Spinal cord (tissue), 10 donors: ENCODE measurements around the gene CD302. TPM values are rescaled to one million over a fixed set of nuclear protein-coding genes. Genes with fewer than 3 reads are reported as not detected.
"Not testable (repeated sequence)": the region's sequence is repeated elsewhere in the genome, so short reads cannot be mapped to it uniquely, and the experiment has no call there.

Experiments
- DNase-seq, 6 donors: peaks; one replicate each; pipeline versions ENCODE4 v3.0.0 to v3.0.0-alpha.2; 2013 to 2015; ENCODE audit warnings: low spot score in 6 of 6, low read depth in 4 of 6
- H3K27ac ChIP-seq: one replicate; pipeline ENCODE4 v1.5.1; 2013; ENCODE audit warnings: low read depth, low read length, control low read depth
- H3K27me3 ChIP-seq: one replicate; pipeline ENCODE4 v1.6.1; 2013; ENCODE audit warnings: low read length; ENCODE audit not compliant: control insufficient read depth, insufficient read depth
- H3K36me3 ChIP-seq: one replicate; pipeline ENCODE4 v1.6.1; 2013; ENCODE audit warnings: low read length; ENCODE audit not compliant: control insufficient read depth, insufficient read depth
- H3K4me1 ChIP-seq: one replicate; pipeline ENCODE4 v1.6.1; 2013; ENCODE audit warnings: low read length; ENCODE audit not compliant: control insufficient read depth, insufficient read depth
- H3K4me3 ChIP-seq: one replicate; pipeline ENCODE4 v1.5.1; 2013; ENCODE audit warnings: low read depth, low read length, control low read depth
- H3K9me3 ChIP-seq: one replicate; pipeline ENCODE4 v1.6.1; 2013; ENCODE audit warnings: low read length; ENCODE audit not compliant: control insufficient read depth, insufficient read depth
- WGBS: methylation state at CpG from one replicate; pipeline ENCODE4 v1.1.5; 2013; ENCODE audit warnings: missing lambda C conversion rate; ENCODE audit not compliant: insufficient coverage; 5-methylcytosine and 5-hydroxymethylcytosine counted together
- polyA plus RNA-seq, 2 donors: library from polyadenylated mRNA; unstranded; fragments of 120-200 nt; gene quantifications; one replicate each; pipeline ENCODE4 v1.2.1, GENCODE V29; 2013; ENCODE audit not compliant: insufficient read length in 2 of 2
- total RNA-seq, 2 donors: library from RNA; depleted of rRNA in 1 of 2; stranded (reverse); fragments of 120-200 nt in 1 of 2; fragments of >200 nt in 1 of 2; gene quantifications; one replicate each; pipeline versions ENCODE4 v1.2.3 to v1.2.4, GENCODE V29; 2013 to 2014
- donor health status: healthy.

Gene CD302
- total and polyA plus RNA-seq, 4 donors: 6.6 to 24.5 (median 15.6) TPM

DNA sequence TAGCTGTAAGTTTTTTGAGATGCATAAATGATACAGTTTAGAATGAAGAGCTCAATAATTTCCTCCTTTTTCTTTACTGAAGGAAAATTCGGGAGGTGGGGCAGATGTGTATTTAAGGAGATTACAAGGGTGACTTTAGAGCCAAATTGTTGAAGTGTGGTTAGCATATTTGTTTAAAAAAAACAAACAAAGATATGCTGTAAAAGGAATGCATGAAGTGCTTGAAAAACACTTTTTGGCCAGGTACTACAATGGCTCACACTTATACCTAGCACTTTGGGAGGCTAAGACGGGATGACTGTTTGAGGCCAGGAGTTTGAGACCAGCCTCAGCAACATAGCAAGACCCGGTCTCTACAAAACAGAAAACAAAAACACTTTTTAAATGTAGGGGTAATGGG is 38.4 kb downstream of the CD302 start:
- no peak for DNase-seq
- Histone ChIP-seq H3K4me1 (no peaks in the 10 kb centered on the region), H3K27me3 (no peaks in the 10 kb centered on the region), H3K36me3 (peaks cover 17% of the 10 kb centered on the region), H3K4me3 (no peak overlapping the region), H3K27ac (no peak overlapping the region), H3K9me3 (no peaks in the 10 kb centered on the region)
- WGBS: no CpG with 5 or more reads among the region's 3 CpGs

- no peak overlapping the region for H3K27ac ChIP-seq
Measured at GRCh38 chr2:159758686-159759085, 39.3 kb downstream of the CD302 start.

DNA sequence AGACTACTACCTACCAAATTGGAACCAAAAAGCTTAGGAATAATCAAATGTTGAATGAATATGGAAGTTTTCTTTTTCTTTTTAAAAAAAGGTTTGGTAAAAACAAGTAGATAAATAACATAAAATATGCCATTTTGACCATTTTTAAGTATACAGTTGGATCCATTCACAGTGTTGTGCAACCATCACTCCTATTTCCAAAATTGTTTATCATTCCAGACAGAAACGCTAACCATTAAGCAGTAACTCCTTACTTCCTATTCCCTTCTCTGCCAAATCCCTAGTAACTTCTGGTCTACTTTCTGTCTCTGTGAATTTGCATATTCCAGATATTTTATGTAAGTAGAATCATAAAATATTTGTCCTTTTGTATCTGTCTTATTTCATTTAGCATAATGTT is 39.8 kb downstream of the CD302 start:
- peaks cover 20% of the 10 kb centered on the region for H3K36me3 ChIP-seq
- no peaks in the 10 kb centered on the region for H3K27me3 ChIP-seq
- H3K4me1 ChIP-seq: no peaks in the 10 kb centered on the region
- DNase-seq: no peak
- H3K9me3 ChIP-seq: no peaks in the 10 kb centered on the region
- no peak overlapping the region for H3K27ac ChIP-seq
- WGBS: no CpG with 5 or more reads among the region's 1 CpG
- no peak overlapping the region for H3K4me3 ChIP-seq

More at GRCh38 chr2:159758686-159759085, 39.3 kb downstream of the CD302 start:
- Histone ChIP-seq H3K4me1 (no peaks in the 10 kb centered on the region), H3K9me3 (no peaks in the 10 kb centered on the region), H3K4me3 (no peak overlapping the region), H3K36me3 (peaks cover 20% of the 10 kb centered on the region), H3K27me3 (no peaks in the 10 kb centered on the region)
- DNase-seq: no peak
- 75% methylated on average over 1 of the region's 1 CpG for whole genome bisulfite sequencing

GRCh38 chr2:159755788-159756187 is 42.2 kb downstream of the CD302 start:
- no peaks in the 10 kb centered on the region for H3K9me3 ChIP-seq
- no peak overlapping the region for H3K27ac ChIP-seq
- H3K36me3 ChIP-seq: peaks cover 17% of the 10 kb centered on the region
- H3K4me1 ChIP-seq: no peaks in the 10 kb centered on the region
- DNase-seq: no peak
- no peak overlapping the region for H3K4me3 ChIP-seq
- H3K27me3 ChIP-seq: no peaks in the 10 kb centered on the region

DNA sequence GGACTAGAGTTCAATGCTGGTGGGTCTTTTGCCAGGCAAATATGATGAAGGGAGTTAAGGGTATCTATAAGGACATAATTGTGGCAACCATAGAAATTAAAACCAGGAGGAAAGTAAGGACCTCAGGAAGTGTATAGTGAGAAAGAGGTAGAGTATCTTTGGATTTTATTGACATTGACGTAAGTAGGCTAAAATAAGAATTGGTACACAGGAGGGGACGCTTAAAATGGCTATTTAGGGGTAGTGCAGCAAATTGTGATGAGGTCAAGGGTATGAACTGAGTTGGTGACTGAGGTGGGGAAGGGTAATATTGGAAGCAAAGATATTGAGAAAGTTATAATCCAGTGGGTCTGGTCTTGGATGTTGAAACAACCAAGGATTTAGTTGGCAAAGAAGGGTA is 43.0 kb downstream of the CD302 start:
- 93% methylated on average over 2 of the region's 2 CpGs for WGBS
- DNase-seq: no peak
- no peak overlapping the region for H3K27ac ChIP-seq
- H3K27me3 ChIP-seq: no peaks in the 10 kb centered on the region
- no peaks in the 10 kb centered on the region for H3K4me1 ChIP-seq
- H3K9me3 ChIP-seq: no peaks in the 10 kb centered on the region
- no peak overlapping the region for H3K4me3 ChIP-seq
- peaks cover 19% of the 10 kb centered on the region for H3K36me3 ChIP-seq

- H3K27ac ChIP-seq: no peak overlapping the region
- H3K9me3 ChIP-seq: no peaks in the 10 kb centered on the region
- H3K4me3 ChIP-seq: no peak overlapping the region
- DNase-seq: no peak
- H3K27me3 ChIP-seq: no peaks in the 10 kb centered on the region
- peaks cover 19% of the 10 kb centered on the region for H3K36me3 ChIP-seq
- H3K4me1 ChIP-seq: no peaks in the 10 kb centered on the region
- WGBS: 94% methylated on average over 4 of the region's 4 CpGs
Measured at GRCh38 chr2:159753797-159754196, 44.2 kb downstream of the CD302 start.

DNA sequence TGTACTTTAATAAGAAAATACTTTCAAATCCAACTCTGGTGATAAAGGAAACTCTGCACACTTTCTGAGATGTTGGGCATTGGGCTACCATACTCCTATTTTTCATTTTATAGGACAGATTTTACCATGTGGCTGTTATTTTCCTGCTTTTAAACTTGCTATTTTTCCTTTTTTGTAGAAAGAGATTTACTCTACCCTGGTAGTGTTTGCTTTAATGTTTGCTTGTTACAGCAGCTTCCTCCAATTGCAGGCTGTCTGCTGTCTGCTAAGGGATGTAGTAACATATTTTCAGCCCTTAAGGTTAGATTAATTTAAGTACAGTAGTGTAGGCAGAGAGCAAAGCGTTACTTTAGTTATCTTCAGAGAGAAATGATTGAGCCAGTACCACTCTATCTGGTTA is 47.1 kb downstream of the CD302 start:
- no peak for DNase-seq
- WGBS: no CpG with 5 or more reads among the region's 1 CpG
- Histone ChIP-seq H3K27me3 (no peaks in the 10 kb centered on the region), H3K4me1 (no peaks in the 10 kb centered on the region), H3K27ac (no peak overlapping the region), H3K36me3 (peaks cover 18% of the 10 kb centered on the region), H3K4me3 (no peak overlapping the region), H3K9me3 (no peaks in the 10 kb centered on the region)

DNA sequence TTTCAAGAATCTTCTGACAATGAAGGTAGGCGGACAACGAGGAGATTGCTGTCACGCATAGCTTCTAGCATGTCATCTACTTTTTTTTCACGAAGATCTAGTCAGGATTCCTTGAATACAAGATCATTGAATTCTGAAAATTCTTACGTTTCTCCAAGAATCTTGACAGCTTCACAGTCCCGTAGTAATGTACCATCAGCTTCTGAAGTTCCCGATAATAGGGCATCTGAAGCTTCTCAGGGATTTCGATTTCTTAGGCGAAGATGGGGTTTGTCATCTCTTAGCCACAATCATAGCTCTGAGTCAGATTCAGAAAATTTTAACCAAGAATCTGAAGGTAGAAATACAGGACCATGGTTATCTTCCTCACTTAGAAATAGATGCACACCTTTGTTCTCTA is 49.9 kb downstream of the CD302 start:
- 97% methylated on average over 9 of the region's 9 CpGs for WGBS
- H3K27me3 ChIP-seq: no peaks in the 10 kb centered on the region
- H3K4me3 ChIP-seq: no peak overlapping the region
- no peaks in the 10 kb centered on the region for H3K4me1 ChIP-seq
- no peak overlapping the region for H3K27ac ChIP-seq
- peaks cover 24% of the 10 kb centered on the region for H3K36me3 ChIP-seq
- H3K9me3 ChIP-seq: no peaks in the 10 kb centered on the region
- DNase-seq: no peak

DNA sequence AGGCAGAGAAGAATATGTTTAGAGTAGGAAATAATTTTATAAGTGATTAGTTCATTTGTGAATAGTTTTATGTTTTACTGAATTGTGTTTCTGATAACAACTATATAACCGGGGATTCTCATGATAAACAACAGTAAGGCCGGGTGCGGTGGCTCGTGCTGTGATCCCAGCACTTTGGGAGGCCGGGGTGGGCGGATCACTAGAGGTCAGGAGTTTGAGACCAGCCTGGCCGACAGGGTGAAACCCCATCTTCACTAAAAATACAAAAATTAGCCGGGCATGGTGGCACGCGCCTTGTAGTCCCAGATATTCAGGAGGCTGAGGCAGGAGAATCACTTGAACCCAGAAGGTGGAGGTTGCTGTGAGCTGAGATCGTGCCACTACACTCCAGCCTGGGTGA is 52.8 kb downstream of the CD302 start:
- no CpG with 5 or more reads among the region's 11 CpGs for WGBS
- H3K9me3 ChIP-seq, H3K4me3 ChIP-seq, H3K4me1 ChIP-seq, H3K27ac ChIP-seq, H3K27me3 ChIP-seq, DNase-seq: not testable (repeated sequence)
- H3K36me3 ChIP-seq: peaks cover 22% of the 10 kb centered on the region

DNA sequence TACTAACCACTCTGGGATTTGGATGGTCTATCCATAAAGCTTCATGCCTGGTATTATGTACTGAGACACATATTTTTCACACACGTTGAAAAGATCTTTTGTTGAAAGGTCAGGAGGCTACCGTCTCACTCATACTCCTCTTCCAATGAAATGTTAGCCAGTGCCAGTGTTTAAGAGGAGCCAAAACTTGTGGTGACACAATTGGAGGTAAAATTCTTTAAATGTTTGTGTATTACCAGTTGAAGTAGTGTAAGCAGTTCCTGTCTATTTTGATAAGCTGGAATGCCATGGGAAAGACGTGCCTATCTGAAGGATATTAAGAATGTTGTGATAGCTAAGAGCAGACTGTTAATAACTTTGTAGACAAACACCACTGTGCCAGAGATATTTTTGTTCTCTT is 53.6 kb downstream of the CD302 start:
- DNase-seq: no peak
- Histone ChIP-seq H3K36me3 (peaks cover 19% of the 10 kb centered on the region), H3K27me3 (no peaks in the 10 kb centered on the region), H3K4me3 (no peak overlapping the region), H3K4me1 (no peaks in the 10 kb centered on the region), H3K9me3 (no peaks in the 10 kb centered on the region), H3K27ac (no peak overlapping the region)
- WGBS: no CpG with 5 or more reads among the region's 3 CpGs
